K562 (cell line): ENCODE results near the gene TMEM187. TPM values are rescaled to one million over a fixed set of nuclear protein-coding genes. Genes with fewer than 3 reads are reported as not detected.
A peak's percentile ranks its signal among the peaks of the same experiment; 100 is the strongest.

Experiments used
- AFF1 ChIP-seq, 2 experiments: fragments of 450-650 bp; IDR thresholded peaks; 2 replicates each; pipeline ENCODE4 v1.6.1; 2018; ENCODE audit warnings: mild to moderate bottlenecking in 2 of 2, low read depth in 1 of 2; ENCODE audit not compliant: partially characterized antibody in 2 of 2
- KDM1A ChIP-seq, 2 experiments: fragments of 450-650 bp; IDR thresholded peaks; 2 replicates each; pipeline ENCODE4 v1.6.1; 2016; ENCODE audit warnings: mild to moderate bottlenecking in 2 of 2
- NCOR1 ChIP-seq: fragments of 450-650 bp; IDR thresholded peaks from 2 replicates; pipeline ENCODE4 v1.6.1; 2016; ENCODE audit warnings: mild to moderate bottlenecking, moderate library complexity
- PCBP1 ChIP-seq: fragments of 200-400 bp; formaldehyde crosslinking; IDR thresholded peaks from 2 replicates; pipeline ENCODE4 v1.6.1; 2018; ENCODE audit warnings: mild to moderate bottlenecking, low read depth, low read length; ENCODE audit not compliant: poor library complexity, severe bottlenecking
- RBM22 ChIP-seq: fragments of 200-400 bp; formaldehyde crosslinking; IDR thresholded peaks from 2 replicates; pipeline ENCODE4 v1.6.1; 2018; ENCODE audit warnings: low read length, low read depth; ENCODE audit not compliant: poor library complexity, severe bottlenecking
- RNF2 ChIP-seq: sonication (generic); IDR thresholded peaks from 2 replicates; pipeline ENCODE4 v1.6.1; 2016
- SAP30 ChIP-seq: fragments of 200-600 bp; sonication (generic); IDR thresholded peaks from 2 replicates; pipeline ENCODE4 v1.6.1; 2012; ENCODE audit warnings: borderline replicate concordance, low read depth, mild to moderate bottlenecking, moderate library complexity, low read length, control low read depth, inconsistent platforms; ENCODE audit not compliant: insufficient read depth, poor library complexity, severe bottlenecking
- TCF7L2 ChIP-seq: fragments of 150-350 bp; IDR thresholded peaks from 2 replicates; pipeline ENCODE4 v1.6.1; 2016; ENCODE audit warnings: low read depth, mild to moderate bottlenecking, low read length, moderate library complexity
- ZNF24 ChIP-seq: fragments of 450-650 bp; IDR thresholded peaks from 2 replicates; pipeline ENCODE4 v1.6.1; 2016
- ZNF263 ChIP-seq: sonication (generic); formaldehyde crosslinking; IDR thresholded peaks from 2 replicates; pipeline ENCODE4 v1.8.0; 2022; ENCODE audit warnings: mild to moderate bottlenecking, missing genetic modification reagents, borderline replicate concordance
- polyA plus RNA-seq, 8 experiments: library from polyadenylated mRNA; depleted of rRNA in 4 of 8; stranded (reverse) in 5 of 8; unstranded in 3 of 8; fragments of >200 nt; fragmentation: Nextera tagmentation in 2 of 8; fragmentation: Illumina TruSeq in 1 of 8; extraction: Ambion mirVana in 2 of 8; extraction: Trizol in 1 of 8; gene quantifications; 2 replicates each; pipeline versions ENCODE4 v1.2.1 to v1.2.3, GENCODE V29; 2011 to 2014; ENCODE audit warnings: inconsistent platforms in 1 of 8, missing spikeins in 1 of 8
- total RNA-seq, 7 experiments: library from RNA; depleted of rRNA in 6 of 7; stranded (reverse); fragments of >200 nt in 6 of 7; fragmentation: Illumina TruSeq in 2 of 7; extraction: Trizol in 2 of 7; gene quantifications; 2 replicates each; pipeline versions ENCODE4 v1.2.1 to v1.2.3, GENCODE V29; 2011 to 2021; ENCODE audit warnings: low replicate concordance in 1 of 7

The TMEM187 gene
- total and polyA plus RNA-seq, 9 of the 15 experiments (the other 6 are each of a cell fraction or from before 2014, with no cell fraction given), result 0.13 to 6.4 (median 1.6) TPM

DNA sequence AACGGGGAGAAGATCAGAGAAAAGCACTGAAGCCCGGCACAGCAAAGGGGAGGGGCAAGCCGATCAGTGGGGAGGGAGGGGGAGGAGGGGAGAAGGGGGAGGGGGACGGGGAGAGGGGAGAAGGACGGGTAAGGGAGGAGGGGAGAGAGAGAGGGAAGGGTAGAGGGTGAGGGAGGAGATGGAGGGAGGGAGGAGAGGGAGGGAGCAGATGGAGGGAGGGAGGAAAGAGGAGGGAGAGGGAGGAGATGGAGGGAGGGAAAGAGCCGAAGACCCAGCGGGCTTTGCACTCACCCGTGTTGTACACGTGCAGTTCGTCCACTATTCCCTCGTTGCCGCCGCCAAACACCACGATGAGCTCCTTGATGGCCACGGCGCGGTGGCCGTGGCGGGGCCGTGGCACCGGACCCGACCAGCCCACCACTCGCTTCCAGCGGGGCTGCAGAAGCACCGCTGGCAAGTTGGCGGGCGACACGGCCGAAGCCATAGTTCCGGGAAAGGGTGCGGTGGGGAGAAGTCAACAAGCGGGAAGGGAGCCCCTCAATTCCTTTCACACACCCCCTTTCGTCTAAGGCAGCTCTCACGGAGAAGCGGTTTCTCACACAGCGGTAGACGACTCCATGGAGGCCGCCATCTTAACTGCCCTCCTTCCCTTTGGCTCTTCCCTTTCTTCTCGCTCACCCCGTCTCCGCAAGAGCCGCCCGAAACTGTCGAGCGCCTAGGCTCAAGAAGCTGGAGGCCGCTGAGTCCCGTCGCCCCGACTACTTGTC lies 2.0 kb upstream of the TMEM187 start (continued):
- TF ChIP-seq PCBP1 (peak; percentile 72), KDM1A (IDR thresholded peaks at IDR 0.05) (peak in 1 of 2 experiments; percentile 90; a peak in 2 of 4 replicates), ZNF263 (peak; percentile 75; the same call in 1 of the 2 replicates), NCOR1 (peak; percentile 35; the same call in 1 of the 2 replicates), TCF7L2 (peak; percentile 82), SAP30 (peak; percentile 32), AFF1 (IDR thresholded peaks at IDR 0.05; ENCODE audit: low read depth in 1 of 2, partially characterized antibody in 2 of 2) (peak in 1 of 2 experiments; percentile 60), RNF2 (0 out of 2 replicates have a peak, but pooled peaks have one; percentile 31), RBM22 (peak; percentile 15), ZNF24 (no peak)
